Stromal cell of bone marrow (primary cell): ENCODE data around the gene LILRA5.
A peak's percentile ranks its signal among the peaks of the same experiment; 100 is the strongest.
"Not testable (repeated sequence)": the region's sequence is repeated elsewhere in the genome, so short reads cannot be mapped to it uniquely, and the experiment has no call there.

Experiments
- DNase-seq: peaks from one replicate; pipeline ENCODE4 v3.0.0-alpha.2; 2012; ENCODE audit warnings: low read depth

LILRA5 gene

GRCh38 chr19:54333586-54334298 is 20.8 kb upstream of the LILRA5 start:
- no peak for DNase-seq

GRCh38 chr19:54332149-54332548 is 19.2 kb upstream of the LILRA5 start:
- no peak for DNase-seq

DNA sequence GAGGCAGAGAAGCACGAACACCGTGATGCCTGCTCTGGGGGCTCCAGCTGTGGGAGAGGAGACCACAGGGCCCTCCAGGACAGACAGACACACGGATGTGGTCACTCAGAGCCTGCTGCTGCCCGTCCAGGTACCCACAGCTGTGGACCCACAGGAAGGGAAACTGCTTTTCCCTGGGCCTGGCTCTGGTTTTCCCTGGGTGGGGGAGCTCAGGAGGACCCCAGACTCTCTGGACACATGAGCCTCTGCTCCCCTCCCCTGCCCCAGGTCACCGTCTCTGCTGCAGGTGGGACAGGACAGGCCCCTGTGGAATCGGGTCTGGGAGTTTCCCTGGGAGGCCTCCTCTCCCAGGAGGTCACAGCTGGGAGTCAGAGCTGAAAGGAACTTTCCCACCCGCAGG is 18.7 kb upstream of the LILRA5 start:
- no peak for DNase-seq

- no peak for DNase-seq
These were observed 16.7 kb upstream of the LILRA5 start for GRCh38 chr19:54329476-54330165.

DNA sequence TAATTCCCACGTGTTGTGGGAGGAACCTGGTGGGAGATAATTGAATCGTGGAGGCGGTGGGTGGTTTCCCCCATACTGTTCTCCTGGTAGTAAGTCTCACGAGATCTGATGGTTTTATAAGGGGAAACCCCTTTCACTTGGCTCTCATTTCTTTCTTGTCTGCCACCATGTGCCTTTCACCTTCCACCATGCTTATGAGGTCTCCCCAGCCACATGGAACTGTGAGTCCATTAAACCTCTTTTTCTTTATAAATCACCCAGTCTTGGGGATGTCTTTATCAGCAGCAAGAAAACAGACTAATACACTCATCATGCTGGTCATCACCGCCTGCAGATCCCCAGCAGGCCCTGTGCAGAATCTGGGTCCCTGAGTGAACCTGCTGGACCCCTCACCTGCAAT is 15.8 kb upstream of the LILRA5 start:
- not testable (repeated sequence) for DNase-seq

GRCh38 chr19:54325631-54326030 is 12.7 kb upstream of the LILRA5 start:
- no peak for DNase-seq

GRCh38 chr19:54325194-54325621 is 12.2 kb upstream of the LILRA5 start:
- DNase-seq, result peak; percentile 9

DNA sequence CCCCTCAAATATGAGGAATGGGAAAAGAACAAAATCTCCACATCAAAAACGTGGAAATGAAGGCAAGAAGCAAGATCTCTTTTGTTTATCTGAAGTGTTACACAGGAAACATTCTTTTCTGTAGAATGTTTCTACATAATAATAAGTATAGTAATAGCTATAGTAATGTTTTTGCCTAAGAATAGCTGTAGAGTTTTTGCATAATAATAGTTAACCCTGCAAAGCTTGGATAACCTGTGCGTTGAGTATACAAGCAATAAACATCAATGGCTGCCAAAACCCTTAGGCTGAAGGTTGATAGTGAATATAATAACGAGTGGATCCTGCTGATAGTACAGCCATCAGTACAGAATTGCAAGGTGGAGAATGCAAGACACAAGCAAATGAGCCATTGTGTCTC is 11.1 kb upstream of the LILRA5 start:
- DNase-seq, result no peak

- DNase-seq, result not testable (repeated sequence)
These were observed 10.0 kb upstream of the LILRA5 start for GRCh38 chr19:54322934-54323333.

DNA sequence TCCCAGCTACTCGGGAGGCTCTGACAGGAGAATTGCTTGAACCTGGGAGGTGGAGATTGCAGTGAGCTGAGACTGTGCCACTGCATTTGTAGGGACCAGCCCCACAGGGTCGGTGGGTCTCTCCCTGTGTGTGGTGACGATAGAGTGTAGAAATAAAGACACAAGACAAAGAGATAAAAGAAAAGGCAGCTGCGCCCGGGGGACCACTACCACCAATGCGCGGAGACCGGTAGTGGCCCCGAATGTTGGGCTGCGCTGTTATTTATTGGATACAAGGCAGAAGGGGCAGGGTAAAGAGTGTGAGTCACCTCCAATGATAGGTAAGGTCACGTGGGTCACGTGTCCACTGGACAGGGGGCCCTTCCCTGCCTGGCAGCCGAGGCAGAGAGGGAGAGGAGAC is 9.3 kb upstream of the LILRA5 start:
- DNase-seq, result not testable (repeated sequence)

GRCh38 chr19:54319892-54320670 is 7.1 kb upstream of the LILRA5 start:
- no peak for DNase-seq

DNA sequence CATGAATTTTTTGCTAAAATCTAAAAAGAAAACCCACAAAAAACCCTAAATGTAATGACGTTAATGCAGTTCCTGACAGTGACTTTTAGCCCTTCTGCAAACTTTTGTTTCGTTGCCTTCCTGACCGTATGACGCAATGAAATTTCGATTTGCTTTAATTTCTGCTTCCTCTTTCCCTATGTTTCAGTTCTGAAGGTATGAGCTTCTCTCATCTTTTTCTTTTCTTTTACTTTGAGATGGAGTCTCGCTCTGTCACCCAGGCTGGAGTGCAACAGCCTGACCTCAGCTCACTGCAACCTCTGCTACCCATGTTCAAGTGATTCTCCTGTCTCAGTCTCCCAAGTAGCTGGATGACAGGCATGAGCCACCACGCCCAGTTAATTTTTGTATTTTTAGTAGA is 6.1 kb upstream of the LILRA5 start:
- DNase-seq, result no peak

GRCh38 chr19:54317965-54318240 is 4.9 kb upstream of the LILRA5 start:
- DNase-seq, result no peak

GRCh38 chr19:54317108-54317964 is 4.4 kb upstream of the LILRA5 start:
- DNase-seq, result no peak

GRCh38 chr19:54316746-54317107 is 3.8 kb upstream of the LILRA5 start:
- no peak for DNase-seq

GRCh38 chr19:54315956-54316355 is 3.0 kb upstream of the LILRA5 start:
- DNase-seq, result no peak

- DNase-seq, result no peak
These were observed 955 bp downstream of the LILRA5 start for GRCh38 chr19:54312011-54312410.

GRCh38 chr19:54311486-54311885 is 1.5 kb downstream of the LILRA5 start:
- DNase-seq, result no peak

DNA sequence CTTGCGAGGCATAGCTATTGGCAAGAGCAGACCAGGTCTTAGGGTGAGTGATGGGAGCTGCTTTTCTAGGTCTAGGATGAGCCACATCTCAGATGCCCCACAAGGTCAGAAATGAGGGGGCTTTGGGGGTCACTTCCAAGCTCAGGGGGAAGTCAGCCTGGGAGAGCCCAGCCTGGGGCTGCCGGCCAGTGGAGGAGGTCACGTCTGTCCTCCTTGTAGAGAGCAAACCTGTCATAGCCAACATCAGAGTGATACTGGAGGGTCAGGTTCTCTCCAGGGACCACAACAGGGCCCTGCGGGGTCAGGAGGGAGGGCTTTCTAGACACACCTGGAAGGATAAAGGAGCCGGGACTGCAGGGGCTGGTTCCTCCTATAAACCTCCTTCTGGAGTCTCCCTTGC is 2.4 kb downstream of the LILRA5 start:
- DNase-seq, result no peak

- DNase-seq, result no peak
These were observed 3.2 kb downstream of the LILRA5 start for GRCh38 chr19:54309811-54310210.

DNA sequence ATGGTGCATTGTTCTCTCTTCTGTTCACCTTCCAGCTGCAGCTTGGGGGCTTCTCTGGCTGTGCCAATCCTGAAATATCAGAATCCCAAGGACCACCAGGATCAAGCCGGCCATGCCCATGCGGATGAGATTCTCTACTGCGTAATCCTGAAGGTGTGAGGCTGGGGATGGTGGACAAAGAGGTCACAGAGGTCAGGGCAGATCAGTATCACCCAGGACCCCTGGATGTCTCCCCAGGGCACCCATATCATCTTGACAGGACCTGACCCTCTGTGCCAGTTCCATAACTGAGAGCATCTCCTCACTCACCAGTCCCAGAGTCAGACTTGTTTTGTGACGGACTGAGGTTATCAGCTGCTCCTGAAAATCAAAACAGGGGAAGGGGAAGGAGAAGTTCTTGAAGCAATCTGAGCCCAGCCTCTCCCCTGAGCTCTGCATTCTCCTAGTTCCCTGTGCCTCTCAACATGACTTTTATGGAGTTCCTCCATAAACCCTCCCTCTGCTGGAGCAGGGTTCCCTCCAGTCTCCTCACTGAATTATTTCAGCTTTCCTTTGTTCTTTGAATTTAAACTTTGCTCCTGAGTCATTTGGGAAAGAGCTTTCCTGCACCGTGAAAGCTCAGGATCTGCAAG is 5.5 kb downstream of the LILRA5 start:
- no peak for DNase-seq

DNA sequence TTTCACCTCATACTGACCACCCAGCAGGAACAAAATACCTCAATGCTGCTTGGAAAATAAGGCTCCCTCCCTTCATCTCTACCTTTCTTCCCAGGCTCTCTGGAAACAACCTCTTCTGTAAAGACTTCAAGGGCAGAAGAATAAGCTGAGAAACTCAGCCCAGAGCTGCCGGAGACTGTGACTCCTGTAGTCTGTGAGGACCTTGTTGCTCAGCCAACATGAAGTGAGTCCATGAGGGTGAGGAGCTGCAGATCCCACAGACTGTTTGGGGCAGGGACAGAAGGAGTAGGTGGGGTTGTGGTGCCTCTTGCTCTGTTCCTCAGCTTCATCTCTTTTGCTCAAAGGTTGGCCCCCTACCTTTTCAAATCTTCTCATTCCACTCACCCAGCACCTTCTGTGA is 7.8 kb downstream of the LILRA5 start:
- no peak for DNase-seq
